ENCODE results near the gene GSAP.

GSAP gene

DNA sequence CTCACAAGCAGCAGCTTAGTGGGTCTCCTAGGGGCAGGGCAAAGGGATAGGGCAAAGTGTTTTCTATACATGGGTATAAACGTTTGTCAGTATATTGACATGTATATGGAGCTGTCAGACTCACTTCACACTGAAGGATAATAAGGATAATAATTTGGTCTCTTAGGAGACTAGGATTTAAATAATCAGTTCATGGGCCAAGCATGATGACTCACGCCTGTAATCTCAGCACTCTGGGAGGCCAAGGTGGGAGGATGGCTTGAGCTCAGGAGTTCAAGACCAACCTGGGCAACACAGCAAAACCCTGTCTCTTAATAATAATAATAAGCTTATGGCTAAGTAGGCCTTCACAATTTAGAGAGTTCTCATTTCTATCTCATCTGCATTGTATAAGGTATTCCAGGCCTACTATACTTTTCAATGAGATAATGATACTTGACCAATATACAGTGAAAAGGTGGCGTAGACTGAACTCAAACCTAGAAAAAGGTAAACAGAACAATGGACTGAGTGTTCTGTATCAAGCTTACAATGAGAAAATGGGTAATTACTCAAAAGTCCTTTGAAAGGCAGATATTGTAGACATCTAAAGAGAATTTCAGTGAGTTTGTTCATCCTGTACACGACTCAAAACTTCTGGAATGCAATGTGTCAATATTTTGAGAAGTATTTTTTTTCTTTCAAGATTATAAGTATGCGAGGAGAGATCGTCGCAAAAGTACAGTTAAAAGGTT lies 7.0 kb downstream of the GSAP start:
- no peak overlapping the region for H3K4me3 ChIP-seq (ENCODE audit: low read depth, low read length)
- TF ChIP-seq, protein P1, sequence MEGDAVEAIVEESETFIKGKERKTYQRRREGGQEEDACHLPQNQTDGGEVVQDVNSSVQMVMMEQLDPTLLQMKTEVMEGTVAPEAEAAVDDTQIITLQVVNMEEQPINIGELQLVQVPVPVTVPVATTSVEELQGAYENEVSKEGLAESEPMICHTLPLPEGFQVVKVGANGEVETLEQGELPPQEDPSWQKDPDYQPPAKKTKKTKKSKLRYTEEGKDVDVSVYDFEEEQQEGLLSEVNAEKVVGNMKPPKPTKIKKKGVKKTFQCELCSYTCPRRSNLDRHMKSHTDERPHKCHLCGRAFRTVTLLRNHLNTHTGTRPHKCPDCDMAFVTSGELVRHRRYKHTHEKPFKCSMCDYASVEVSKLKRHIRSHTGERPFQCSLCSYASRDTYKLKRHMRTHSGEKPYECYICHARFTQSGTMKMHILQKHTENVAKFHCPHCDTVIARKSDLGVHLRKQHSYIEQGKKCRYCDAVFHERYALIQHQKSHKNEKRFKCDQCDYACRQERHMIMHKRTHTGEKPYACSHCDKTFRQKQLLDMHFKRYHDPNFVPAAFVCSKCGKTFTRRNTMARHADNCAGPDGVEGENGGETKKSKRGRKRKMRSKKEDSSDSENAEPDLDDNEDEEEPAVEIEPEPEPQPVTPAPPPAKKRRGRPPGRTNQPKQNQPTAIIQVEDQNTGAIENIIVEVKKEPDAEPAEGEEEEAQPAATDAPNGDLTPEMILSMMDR (IDR thresholded peaks at IDR 0.05; ENCODE audit: low read depth, low read length), result no peak

DNA sequence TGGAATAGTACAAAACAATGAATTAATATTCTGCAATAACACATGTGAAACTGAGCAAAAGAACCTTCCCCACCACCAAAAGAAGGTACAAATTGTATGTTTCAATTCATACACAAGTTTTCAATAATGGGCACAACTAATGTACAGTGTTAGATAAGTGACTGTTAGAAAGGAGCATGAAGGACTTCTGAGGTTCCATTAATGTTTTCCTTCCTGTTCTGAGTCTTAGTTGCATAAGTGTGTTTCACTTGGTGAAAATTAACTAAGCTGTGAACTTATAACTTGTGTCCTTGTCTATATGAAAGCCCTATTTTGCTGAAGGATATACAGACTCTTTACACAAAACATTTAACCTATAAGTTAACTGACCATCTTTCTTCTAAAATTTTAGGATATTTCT lies 8.2 kb downstream of the GSAP start:
- no peak overlapping the region for H3K4me3 ChIP-seq (ENCODE audit: low read depth, low read length)
- TF ChIP-seq, protein P1 (IDR thresholded peaks at IDR 0.05; ENCODE audit: low read depth, low read length), result no peak

DNA sequence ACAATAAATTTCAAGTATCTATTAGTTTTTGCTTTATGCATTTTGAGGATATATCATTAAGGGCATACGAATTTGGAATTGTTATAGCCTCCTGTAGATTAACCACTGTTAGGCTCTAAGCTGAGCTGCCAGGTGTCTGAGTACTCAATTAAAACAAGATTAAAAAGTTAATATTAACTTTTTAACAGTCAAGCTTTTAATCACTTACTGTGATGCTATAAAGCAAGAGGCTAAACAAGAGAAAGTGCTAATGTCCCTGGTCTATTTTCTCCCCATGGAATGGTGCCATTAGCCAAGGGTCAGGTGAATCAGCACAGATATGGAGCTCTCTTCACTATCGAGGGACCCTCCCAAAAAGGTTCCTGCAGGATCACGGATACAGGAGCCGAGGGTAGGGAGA lies 9.7 kb downstream of the GSAP start:
- TF ChIP-seq, protein P1 (IDR thresholded peaks at IDR 0.05; ENCODE audit: low read depth, low read length), result no peak

DNA sequence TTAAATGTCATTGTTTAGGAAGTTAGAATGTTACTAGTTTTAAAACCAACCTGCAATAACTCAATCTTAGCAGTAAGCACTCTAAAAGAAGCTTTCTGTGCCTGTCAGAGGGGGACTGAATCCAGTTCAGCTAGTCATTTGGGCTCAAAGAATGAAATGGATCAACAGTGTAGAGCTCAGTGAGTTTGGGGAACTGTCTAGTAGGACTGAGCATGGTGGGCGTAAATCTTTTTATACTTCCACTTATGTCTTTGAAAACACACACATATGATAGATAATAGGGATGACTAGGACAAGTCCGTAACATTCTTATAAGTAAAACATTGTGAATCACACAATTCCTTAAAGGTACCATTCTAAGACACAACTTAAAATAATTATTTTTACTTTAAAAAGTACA lies 11.5 kb downstream of the GSAP start:
- TF ChIP-seq, protein P1 (IDR thresholded peaks at IDR 0.05; ENCODE audit: low read depth, low read length), result no peak
- no peak overlapping the region for H3K4me3 ChIP-seq (ENCODE audit: low read depth, low read length)

More for the DNA sequence above, 9.7 kb downstream of the GSAP start:
- H3K4me3 ChIP-seq (ENCODE audit: low read depth, low read length), result no peak overlapping the region

DNA sequence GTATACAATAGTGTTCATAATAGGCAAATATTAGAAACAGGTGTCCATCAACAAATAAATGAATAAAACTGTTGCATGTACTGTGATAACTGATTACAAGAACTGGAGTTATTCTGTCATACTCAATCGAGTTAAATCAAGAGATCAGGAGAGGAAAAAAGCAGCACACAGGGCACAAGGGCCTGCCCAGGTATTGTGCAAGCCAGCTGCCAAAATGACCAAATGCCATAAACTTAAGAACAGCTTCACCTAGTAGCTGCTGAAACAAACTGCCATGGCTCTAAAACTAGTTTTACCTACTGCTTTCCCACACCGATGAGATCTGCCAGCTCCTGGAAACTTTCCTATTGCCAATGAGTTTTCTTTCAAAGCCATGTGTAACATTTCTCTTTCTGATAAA lies 12.2 kb downstream of the GSAP start:
- H3K4me3 ChIP-seq (ENCODE audit: low read depth, low read length), result no peak overlapping the region
- TF ChIP-seq, protein P1 (IDR thresholded peaks at IDR 0.05; ENCODE audit: low read depth, low read length), result no peak

DNA sequence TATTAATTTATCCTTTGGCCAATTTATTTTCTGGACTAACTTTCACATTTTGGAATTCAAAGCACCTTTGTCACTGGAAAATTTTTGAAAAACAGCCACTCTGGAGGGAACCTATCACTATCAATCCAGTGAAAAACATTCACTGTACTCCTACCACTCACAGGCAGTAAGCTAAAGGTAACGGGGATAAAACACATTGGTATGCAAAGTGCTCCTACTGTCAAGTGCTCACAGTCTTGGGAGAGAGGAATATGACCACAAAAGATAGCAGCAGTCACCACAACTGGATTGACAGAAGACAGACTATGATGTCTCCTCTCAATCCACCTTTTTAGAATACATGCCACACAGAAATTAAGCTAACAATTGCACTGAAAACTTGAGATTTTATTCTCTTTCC lies 13.3 kb downstream of the GSAP start:
- TF ChIP-seq, protein P1 (IDR thresholded peaks at IDR 0.05; ENCODE audit: low read depth, low read length), result no peak

DNA sequence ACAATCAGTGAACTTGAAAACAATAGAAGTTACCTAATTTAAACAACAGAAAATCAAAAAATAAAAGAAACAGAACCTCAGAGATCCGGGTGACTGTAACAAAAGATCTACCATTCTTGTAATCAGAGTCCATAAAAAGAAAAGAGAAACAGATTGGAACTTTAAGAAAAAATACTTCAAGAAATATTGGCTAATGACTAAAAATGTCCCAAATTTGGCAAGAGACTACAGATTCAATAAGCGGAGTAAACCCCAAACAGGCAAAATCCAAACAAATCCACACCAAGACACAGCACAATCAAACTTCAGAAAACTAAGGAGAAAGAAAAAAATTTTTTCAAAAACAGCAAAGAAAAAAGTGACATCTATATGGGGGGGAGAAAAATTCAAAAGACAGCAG lies 15.1 kb downstream of the GSAP start:
- no peak overlapping the region for H3K4me3 ChIP-seq (ENCODE audit: low read depth, low read length)
- TF ChIP-seq, protein P1 (IDR thresholded peaks at IDR 0.05; ENCODE audit: low read depth, low read length), result no peak

More for the DNA sequence above, 13.3 kb downstream of the GSAP start:
- H3K4me3 ChIP-seq (ENCODE audit: low read depth, low read length), result no peak overlapping the region
